CD4-positive, CD25-positive, alpha-beta regulatory T cell (primary cell): ENCODE measurements around the gene ZBTB26. TPM values are rescaled to one million over a fixed set of nuclear protein-coding genes. Genes with fewer than 3 reads are reported as not detected.

ENCODE experiments used
- polyA plus RNA-seq, 4 donors: library from polyadenylated mRNA; unstranded; fragments of 300-500 nt; fragmentation: Illumina TruSeq; gene quantifications; one replicate each; pipeline ENCODE4 v1.2.3, GENCODE V29; 2021
- total RNA-seq: library from RNA; stranded (reverse); gene quantifications from one replicate; pipeline ENCODE4 v1.2.3, GENCODE V29; 2022

Gene ZBTB26
- total and polyA plus RNA-seq, 5 donors from 2014 or later: 0.70 to 5.9 (median 1.3) TPM

Other genes with a start within 250 kb of the ZBTB26 start
- not detected for gene OR1L4, start 207.5 kb downstream of the ZBTB26 start, total RNA-seq
- gene OR1L4, start 207.5 kb downstream of the ZBTB26 start, polyA plus RNA-seq: not detected
- gene OR1L6, start 189.2 kb downstream of the ZBTB26 start, total RNA-seq: not detected
- under 1 TPM in 1 of 4 donors, not detected in 3; 0.17 TPM for gene OR1L6, start 189.2 kb downstream of the ZBTB26 start, polyA plus RNA-seq
- not detected for gene OR5C1, start 142.6 kb downstream of the ZBTB26 start, total RNA-seq
- gene OR5C1, start 142.6 kb downstream of the ZBTB26 start, polyA plus RNA-seq: not detected
- gene OR1K1, start 131.4 kb downstream of the ZBTB26 start, total RNA-seq: not detected
- gene OR1K1, start 131.4 kb downstream of the ZBTB26 start, polyA plus RNA-seq: under 1 TPM in 2 of 4 donors, not detected in 2; 0.34 to 0.41 TPM
- gene PDCL, start 102.9 kb downstream of the ZBTB26 start, total RNA-seq: 24.5 TPM
- gene PDCL, start 102.9 kb downstream of the ZBTB26 start, polyA plus RNA-seq: 10 to 100 TPM; 16.7 to 20.1 (median 18.4) TPM
- 82.4 TPM for gene RC3H2, start 26.2 kb downstream of the ZBTB26 start, total RNA-seq
- 10 to 100 TPM; 23.2 to 35.7 (median 28.0) TPM for gene RC3H2, start 26.2 kb downstream of the ZBTB26 start, polyA plus RNA-seq
- 4.5 TPM for gene ZBTB6, start 18.2 kb downstream of the ZBTB26 start, total RNA-seq
- gene ZBTB6, start 18.2 kb downstream of the ZBTB26 start, polyA plus RNA-seq: 1 to 10 TPM in 3 of 4 donors, under 1 TPM in 1; 0.87 to 3.2 (median 1.8) TPM
- gene RABGAP1, start 9.5 kb upstream of the ZBTB26 start, total RNA-seq: 50.7 TPM
- 10 to 100 TPM; 19.2 to 28.8 (median 25.2) TPM for gene RABGAP1, start 9.5 kb upstream of the ZBTB26 start, polyA plus RNA-seq
- 3.6 TPM for gene GPR21, start 102.2 kb upstream of the ZBTB26 start, total RNA-seq
- gene GPR21, start 102.2 kb upstream of the ZBTB26 start, polyA plus RNA-seq: not detected